IPS-NIHi11 (cell line): ENCODE results near the gene PPP1R17.
A peak's percentile ranks its signal among the peaks of the same experiment; 100 is the strongest.

ENCODE experiments used
- DNase-seq: peaks from one replicate; pipeline ENCODE4 v3.0.0; 2012; ENCODE audit warnings: mixed read lengths, low spot score

PPP1R17 gene

DNA sequence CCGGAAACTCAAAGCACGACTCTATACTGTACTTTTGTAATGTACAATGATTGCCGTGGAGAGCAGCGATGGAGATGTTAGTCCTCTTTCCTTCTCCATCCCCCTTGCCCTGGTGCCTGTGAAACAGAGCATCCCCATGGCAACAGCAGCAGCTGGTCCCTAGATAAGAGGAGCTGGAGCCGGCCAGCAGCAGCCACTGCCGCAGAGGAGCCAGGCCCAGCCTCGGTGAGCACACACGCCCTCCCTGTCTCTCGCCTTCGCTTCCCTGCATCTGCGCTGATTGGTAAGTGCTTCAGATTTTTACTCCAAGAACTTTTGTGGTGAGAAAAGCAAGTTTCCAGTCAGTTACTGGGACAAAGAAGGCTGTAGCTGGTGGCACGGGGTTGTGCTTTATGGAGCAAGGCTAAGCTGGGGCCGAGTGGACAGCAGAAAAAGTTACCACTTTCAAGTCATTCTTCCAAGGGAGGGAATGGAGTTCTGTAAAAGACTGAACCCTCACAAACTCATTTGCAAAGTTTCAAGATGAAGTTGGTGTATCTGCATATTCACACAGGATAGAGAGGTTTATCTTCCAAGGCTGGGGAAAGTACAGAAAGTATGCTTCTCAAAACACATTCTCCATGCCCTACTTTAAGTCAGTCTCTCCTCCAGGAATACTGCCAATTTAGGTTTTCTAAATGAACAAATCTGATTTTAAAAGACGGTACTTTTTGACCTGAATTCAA, at the start of gene PPP1R17:
Gene PPP1R17 (plus strand): TSS at position 192 of the 725 bp plus-strand sequence. CDS start 5,227 bp downstream, outside the sequence.
- DNase-seq = peak; percentile 60

GRCh38 chr7:31640381-31640780, 46.6 kb upstream of the PPP1R17 start:
- DNase-seq = no peak

DNA sequence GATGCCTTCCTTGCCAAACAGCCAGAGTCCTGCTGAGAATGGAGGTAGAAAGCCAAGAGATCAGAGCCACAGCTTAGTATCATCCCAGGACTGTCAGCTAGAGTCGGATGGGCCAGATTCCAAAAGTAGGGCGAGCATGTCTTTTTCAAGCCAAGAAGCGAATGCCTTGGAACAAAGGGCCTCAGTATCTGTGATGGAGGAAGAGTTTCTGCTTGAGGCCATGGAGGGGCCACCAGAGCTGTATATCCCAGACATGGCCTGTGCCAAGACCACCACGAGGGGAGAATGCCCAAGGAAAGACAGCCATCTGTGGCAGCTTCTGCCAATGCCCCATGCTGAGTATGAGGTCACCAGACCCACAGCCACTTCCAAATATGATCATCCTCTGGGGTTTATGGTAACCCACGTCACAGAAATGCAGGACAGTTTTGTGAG, 44.3 kb upstream of the PPP1R17 start:
- no peak for DNase-seq

- no peak for DNase-seq
Measured at GRCh38 chr7:31646942-31647341, 40.1 kb upstream of the PPP1R17 start.

DNA sequence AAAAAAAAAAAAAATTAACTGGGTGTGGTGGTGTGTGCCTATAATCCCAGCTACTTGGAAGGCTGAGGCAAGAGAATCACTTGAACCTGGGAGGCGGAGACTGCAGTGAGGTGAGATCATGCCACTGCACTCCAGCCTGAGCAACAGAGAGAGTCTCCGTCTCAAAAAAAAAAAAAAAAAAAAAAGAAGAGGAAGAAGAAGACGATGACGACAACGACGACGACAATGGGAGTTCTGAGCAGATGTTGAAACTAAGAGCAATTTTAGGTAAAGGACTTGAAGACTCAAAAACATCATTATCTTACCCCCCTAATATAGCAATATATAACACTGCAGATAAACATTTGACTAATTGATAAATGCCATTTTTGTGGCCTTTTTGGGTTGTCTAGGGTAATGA, 39.5 kb upstream of the PPP1R17 start:
- DNase-seq = no peak

DNA sequence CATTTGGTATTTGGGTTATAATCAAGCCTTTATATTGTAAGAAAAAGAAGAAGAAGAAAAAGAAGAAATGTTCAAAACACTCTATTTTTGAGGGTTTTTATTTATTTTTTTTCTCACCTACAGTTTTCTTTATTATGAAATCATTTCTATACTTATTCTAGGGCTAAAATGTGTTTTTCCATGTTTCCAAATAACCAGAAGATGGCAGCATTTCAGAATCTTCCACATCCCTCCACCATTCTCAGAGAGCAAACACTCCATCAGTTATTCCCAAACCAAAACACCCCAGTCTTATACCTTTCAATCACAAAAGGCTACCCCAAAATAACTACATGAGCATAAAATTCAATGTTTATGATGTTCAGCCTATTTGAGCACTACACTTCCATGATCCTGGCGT, 38.7 kb upstream of the PPP1R17 start:
- DNase-seq = no peak

DNA sequence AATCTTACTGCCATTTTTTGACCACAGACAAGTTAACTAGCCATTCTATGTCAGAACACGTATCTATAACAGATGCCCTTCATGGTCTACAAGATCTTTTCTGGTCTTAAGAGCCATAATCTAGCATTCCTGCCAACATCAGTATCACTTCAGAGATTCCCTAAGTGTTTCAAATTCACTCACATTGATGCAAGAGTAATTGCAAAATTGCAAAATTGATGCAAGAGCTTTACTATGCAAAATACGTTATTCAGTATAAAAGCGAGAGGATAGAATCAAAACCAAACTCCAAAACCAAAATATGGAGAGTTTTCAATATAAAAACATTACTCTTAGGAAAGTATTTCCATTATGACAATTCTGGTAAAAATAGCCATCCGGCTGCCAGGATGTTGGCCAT, 38.1 kb upstream of the PPP1R17 start:
- DNase-seq = no peak

DNA sequence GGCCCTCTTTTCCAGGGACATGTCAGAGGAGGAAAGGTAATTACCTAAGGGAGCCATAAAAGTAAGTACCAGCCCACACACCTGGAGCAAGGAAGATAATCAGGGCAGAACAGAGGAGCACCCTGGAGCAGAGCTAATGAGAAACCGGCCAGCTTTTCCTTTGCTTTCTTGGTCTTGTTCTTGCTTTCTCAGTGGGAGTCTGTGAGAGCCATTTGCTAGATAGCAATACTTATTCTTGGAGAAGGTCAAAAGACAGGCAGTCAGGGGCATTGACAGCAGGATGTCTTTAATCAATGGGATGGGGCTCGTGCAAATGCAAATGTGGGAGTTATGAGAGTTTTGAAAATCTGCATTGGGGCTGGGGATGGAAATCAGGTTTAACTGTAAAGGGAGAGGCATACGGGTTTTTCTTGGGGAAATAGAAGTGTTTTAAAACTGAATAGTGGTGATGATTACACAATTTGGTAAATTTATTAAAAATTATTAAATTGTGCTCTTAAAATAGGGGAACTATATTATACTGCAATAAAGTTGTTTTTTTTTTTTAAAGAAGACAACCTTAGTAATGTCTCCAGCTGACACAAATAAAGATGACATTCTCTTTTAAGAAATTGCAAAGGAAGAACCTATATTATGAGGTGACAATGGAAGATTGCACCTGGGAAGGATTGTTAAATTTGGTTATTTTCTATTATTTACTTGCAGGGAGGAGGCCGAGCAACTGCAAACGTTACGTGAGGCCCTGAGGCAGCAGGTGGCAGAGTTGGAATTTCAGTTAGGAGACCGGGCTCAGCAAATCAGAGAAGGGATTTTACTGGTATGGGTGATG, 35.6 kb upstream of the PPP1R17 start:
- peak; percentile 35 for DNase-seq

- no peak for DNase-seq
Measured at GRCh38 chr7:31652063-31652326, 35.0 kb upstream of the PPP1R17 start.

DNA sequence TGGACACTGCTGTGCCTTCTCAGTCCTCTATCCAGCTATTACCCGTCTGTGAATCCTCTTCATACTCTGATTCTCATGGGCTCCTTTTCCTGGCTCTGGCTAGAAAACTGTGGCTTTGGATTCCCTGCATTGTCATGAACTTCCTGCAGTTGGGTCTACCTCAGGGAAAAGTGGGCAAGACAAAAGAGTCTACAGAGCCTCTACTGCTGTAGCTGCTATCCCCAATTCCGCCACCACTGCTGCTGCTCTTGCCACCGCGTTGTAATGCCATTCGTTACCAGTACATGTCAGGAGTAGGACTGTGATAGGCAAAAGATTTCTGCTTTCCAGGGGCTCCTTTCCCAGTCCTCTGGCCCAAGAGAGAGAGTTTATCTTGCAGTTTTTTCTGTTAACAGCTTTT, 23.9 kb upstream of the PPP1R17 start:
- peak; percentile 69 for DNase-seq

DNA sequence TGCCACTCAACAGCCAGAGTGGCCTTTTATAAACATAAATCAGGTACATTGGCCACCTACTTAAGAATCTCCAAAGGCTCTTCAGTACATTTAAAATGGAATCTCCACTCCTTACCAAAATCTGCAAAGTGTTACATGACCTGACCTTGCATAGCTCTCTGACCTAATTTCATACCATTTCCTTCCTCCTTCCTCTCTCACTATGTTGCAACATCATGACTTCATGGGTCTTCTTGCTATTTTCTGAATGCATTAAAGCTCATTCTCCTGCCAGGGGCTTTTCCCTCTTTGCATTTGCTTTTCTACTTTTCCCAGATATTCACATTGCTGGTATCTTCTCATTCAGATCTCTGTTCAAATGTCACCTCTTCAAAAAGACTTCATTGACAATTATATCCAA, 22.1 kb upstream of the PPP1R17 start:
- no peak for DNase-seq

DNA sequence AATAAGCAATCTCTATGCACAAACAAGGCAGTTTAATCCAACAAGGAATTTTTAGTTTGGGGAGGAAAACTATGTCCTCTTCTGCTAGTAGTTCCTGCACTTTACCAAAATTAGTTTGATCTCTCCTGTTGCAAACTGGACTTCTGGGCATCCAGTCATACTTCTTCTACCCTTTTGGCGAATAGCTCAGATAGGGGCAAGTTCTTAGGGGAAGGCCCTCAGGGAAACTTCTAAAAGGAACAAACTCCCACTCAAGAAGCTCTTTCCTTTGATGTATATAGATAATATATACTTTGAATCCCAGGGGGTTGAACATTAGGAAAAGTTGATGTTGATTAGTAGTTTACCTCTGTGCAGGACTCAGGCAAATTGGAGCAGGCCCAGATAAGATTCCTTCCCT, 21.5 kb upstream of the PPP1R17 start:
- no peak for DNase-seq

- no peak for DNase-seq
Measured at GRCh38 chr7:31669461-31669860, 17.6 kb upstream of the PPP1R17 start.

GRCh38 chr7:31679574-31680305, 7.3 kb upstream of the PPP1R17 start:
- DNase-seq = no peak

DNA sequence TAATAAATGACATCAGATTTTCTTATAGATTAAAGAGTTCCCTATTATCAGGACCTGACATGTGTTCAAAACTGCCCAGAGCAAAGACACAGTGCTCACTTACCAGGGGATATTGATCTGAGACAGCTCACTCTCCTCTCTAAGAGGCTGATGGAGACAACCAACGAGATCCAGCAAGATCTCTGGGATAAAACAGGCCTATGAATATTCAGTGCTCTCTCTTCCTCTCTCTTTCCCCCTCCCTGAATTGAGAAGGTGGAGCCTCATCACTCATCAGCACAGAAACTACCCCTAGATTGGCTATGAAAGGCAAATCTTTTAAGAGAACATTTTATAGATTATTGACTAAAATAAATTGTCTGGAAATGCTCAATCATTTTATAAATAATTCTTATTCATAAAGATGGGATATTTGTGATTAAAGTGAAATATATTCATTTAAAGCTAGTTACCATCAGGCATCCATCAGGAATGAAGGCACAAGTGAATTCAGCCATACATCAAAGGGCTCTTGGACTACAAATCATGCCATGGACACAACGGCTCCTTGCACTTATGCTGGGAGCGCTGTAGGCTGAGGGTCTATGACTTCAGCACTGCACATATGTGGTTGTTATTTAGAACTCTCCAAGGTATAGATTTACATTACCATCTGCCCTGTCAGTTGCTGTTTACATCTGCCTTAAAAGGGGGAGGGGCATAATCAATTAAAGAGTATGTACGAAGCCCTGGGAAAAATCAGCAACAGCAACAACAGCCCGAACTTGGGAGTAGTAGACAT, 3.4 kb upstream of the PPP1R17 start:
- no peak for DNase-seq

DNA sequence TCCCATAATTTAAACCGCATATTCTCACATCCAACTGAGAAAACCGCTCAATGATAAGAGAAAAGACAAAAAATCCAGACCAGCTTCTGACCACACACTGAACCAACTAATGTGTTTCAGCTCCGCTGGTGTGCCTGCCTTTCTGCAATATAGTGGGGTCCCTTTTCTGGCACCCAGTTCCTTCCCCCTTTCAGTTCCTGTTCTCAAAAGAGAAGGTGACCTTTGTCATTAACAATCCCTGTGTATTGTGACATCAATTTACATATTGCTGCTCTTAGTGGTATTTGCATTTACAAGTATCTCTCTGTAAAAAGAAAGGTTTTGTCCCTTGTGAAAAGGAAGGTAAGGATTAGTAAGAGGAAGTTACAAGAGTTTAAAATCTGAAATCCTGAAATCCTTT, 1.4 kb downstream of the PPP1R17 start:
- DNase-seq = no peak

GRCh38 chr7:31688996-31689395, 2.0 kb downstream of the PPP1R17 start:
- DNase-seq = no peak

DNA sequence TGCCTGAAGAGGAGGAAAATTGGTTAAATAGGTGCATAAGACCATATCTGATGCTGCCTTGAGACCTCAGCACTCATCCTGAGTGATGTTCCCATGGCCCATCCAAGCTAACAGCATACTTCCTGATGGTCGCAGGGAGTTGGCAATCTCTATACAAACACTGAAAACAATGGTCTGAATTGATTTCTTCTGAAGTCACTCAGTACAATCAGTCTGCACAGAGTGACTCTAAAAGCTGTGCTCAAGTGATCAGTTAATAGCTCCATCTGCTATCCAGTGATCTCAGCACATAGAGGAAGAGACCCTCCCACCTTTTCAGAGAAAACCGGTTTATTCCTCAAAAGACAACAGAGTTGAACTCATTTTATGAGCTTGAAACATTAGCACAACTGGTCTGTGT, 3.9 kb downstream of the PPP1R17 start:
- DNase-seq = no peak

GRCh38 chr7:31692451-31692850, 5.4 kb downstream of the PPP1R17 start:
- no peak for DNase-seq

- no peak for DNase-seq
Measured at GRCh38 chr7:31692871-31693270, 5.9 kb downstream of the PPP1R17 start.

DNA sequence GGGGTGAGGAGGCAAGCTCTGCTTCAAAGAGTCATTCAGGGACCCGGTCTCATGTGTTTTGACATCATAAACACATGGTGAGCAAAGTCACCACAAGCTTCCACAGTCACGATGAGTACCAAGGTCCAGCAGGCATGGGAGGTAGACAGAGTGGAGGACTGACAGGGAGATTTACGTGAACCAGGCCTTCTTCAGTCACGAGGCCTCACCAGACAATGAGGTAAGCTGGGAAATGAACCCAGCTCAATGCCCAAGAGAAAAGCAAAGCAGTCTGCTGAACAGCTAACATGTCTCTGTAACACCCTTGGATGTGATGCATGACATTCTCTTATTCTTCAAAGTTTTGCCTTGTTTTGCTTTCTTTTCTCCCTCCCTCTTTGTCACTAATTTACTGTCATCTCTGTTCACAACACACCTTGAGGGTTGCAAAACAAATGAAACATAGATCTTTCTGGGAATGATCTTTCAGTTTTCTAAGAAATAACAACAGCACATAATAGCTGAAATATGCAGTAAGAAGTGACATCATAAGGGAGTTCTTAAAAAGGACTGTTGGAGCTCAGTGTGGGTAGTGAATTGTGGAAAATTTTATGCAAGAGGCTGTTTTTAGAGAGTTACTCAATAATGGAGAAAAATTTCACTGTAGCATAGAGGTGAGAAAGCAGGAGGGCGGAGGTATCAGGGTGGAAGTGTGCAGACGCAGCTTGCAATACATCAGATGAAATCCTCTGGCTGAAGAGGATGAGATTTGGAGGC, 9.0 kb downstream of the PPP1R17 start:
- no peak for DNase-seq
